Measurements from ENCODE around the gene GSG1L.

GRCh38 chr16:27786221-27786922 lies 277.1 kb downstream of the GSG1L start:
- TF ChIP-seq CTCF (conservative IDR thresholded peaks at IDR 0.05) (no peak), EZH2 (IDR thresholded peaks at IDR 0.05; ENCODE audit: low read depth) (no peak)

All from PC-9 (cell line).